SH-SY5Y (cell line): ENCODE results near the gene PHF19.

Experiments
- GATA2 ChIP-seq: IDR thresholded peaks from 2 replicates; pipeline ENCODE4 v1.6.1; 2011; ENCODE audit warnings: mild to moderate bottlenecking, low read depth, low read length
- GATA3 ChIP-seq: IDR thresholded peaks from 2 replicates; pipeline ENCODE4 v1.6.1; 2011; ENCODE audit warnings: low read depth, mild to moderate bottlenecking, low read length, moderate library complexity

DNA sequence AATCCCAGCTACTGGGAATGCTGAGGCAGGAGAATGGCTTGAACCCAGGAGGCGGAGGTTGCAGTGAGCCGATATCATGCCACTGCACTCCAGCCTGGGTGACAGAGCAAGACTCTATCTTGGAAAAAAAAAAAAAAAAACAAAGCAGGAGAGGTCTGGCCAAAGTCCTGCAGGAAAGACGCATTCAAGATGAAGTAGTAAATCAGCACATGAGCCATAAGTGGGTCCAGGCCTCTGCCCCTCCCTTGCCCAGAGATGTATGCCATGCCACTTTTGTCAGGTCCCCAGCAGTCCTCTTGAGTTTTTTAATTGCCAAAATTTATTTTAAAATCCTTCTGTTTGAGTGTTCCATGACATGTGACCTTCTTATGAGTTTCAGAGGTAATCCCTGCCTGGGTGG lies 8.5 kb upstream of the PHF19 start:
- TF ChIP-seq GATA3 (no peak), GATA2 (no peak)
